ENCODE measurements around the gene DET1.
"Not testable (repeated sequence)": the region's sequence is repeated elsewhere in the genome, so short reads cannot be mapped to it uniquely, and the experiment has no call there.

Gene DET1

DNA sequence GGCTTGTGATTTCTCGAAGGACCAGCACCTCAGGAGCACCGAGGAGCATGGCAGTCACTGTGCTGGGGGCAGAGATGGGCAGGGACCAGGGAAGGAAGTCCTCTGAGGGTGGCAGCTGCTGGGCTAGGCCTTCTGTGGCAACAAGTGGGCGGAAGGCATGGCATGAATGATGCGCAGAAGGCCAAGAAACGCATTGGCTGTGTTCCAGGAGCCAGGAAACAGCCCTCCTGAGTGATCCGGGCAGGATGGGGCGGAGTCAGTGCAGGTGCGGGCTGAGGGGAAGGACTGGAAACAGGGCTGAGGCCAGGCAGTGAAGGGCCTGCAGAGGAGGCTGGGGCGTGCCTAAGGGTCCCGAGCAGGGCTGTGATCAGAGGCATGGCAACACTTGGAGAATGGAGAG lies 55.3 kb downstream of the DET1 start:
- DNase-seq: no peak

DNA sequence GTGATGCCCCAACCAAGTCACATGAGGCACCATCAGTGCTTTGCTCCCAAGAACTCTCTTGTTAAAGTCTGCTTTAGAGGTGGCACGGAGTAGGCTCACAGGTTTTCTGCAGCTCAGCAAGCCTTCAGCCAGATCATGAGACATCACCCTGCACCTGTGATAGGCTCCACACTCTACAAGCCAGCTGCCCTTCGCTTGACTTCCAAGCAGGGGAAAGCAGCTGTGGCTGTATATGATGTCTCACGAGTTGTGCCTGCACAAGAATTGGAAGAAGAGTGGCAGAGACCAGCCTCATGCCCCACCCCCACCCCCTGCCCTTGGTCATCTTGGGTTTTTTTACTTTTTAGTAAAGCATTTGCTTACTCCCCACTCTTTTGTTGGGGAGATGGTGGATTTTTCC lies 56.4 kb downstream of the DET1 start:
- DNase-seq: no peak

DNA sequence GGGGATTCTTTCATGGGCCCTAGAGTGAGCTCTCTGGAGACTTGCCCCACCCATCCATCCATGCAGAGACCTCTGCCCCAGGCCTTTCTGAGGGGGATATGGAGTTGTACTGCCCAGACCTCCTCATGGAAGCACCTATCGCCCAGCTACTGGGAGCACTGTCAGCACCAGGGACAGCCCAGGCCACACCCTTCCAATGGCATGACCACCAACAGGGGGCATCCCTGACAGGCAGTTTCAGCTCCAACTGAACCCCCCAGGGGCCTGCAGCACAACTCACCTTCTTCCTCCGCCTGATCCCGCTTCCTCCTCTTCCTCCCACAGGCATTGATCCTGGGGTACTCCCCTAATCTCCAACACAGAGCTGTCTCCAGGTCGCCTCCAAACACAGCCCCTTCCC lies 57.2 kb downstream of the DET1 start:
- DNase-seq: no peak

DNA sequence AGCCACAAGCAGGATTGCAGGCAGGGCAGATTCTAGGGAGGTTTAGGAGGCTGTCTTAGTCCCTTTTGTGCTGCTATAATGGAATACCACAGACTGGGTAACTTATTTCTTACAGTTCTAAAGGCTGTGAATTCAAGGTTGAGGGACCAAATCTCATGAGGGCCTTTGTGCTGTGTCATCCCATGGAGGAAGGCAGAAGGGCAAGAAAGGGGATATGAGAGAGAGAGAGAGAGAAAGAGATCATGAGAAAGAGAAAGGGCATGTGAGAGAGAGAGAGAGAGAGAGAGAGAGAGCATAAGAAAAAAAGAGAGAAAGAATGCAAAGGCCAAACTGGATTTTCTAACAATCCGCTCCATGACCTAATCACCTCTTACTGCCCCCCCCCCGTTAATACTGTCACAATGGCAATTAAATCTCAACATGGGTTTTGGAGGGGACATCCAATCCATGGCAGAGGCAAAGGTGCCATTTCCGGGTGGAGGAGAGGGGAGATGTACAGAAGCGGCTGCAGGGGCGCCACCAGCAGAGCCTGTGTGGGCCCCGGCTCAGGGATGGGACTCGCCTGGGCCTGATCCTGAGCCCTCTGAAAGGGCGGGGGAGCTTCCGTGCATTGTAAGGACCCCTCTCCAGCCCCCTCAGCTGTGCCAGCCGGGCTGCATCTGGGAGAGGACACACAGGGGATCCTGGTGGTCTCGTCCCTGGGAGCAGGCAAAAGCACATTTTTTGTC lies 58.5 kb downstream of the DET1 start:
- peak; percentile 33 for DNase-seq

DNA sequence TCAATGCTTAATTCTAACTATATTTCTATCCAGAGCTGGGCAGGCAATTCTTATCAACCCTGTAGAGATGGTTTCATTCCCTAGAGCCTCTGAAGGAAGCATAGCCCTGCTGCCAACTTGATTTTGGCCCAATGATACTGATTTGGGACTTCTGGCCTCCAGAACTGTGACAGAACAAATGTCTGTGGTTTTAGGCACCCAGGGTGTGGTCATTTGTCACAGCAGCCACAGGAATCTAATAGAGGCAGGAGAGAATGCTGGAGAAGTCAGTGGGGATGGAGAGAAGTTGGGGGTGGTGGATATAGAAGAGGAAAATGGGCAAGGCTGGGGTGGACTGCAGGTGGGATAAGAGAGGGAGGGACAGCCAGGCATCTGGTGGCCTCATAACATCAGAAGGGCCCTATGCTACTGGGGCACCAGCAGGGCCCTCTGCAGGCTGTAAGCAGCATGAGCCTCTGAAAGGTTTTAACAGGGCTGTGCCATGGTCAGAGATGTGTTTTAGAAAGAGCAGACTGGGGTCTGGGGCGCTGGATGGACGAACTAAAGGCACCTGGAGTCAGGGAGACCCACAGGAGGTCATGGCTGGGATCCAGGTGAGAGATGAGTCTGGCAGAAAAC lies 59.2 kb downstream of the DET1 start:
- no peak for DNase-seq

DNA sequence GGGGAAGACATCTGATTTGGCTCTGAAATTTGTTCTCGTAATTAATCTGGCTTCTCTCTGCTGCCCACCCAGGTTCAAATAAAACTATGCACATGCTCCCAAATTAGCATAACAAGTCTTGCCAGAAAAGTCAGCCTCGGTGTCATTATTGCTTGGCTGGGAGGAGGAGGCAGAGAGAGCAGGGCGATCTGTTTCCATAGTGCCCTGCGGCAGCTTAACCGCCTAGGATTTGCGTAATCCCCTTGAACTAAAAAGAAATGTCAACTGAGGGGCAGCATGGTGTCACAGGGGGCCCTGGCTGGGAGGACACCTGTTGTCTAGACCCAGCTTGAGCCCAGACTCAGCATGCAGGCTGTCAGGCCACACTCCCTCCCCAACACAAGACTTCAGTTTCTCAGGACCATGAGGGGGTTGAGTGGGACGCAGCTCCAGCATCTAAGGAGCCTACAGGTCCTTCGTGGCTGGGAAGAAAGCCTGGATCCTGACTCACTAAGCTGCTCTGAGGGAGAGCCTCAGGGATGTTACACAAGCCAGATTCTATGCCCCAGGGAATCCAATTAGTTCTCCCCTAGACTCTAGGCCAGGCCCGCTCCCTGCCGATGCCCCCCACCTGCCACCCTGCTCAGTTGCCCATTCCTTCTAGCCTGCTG lies 61.7 kb downstream of the DET1 start:
- peak; percentile 76 for DNase-seq

DNA sequence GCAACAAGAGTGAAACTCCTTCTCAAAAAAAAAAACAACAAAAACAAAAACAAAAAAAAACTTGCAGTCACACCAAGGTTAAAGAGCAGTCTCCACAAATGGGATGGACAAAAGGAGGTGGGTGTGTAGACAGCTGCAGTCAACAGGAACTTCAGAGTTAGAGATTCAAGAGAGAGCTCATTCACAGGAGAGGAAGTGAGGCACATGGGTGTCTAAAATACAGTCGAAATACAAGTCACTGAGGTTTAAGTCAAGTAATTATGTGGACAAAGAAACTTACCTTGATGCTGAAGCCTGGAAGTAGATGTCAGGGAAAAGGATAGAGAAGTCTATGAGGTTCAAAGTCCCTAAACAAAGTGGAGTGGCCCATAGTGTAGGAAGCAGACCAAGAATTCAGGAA lies 64.2 kb downstream of the DET1 start:
- DNase-seq: peak; percentile 47

DNA sequence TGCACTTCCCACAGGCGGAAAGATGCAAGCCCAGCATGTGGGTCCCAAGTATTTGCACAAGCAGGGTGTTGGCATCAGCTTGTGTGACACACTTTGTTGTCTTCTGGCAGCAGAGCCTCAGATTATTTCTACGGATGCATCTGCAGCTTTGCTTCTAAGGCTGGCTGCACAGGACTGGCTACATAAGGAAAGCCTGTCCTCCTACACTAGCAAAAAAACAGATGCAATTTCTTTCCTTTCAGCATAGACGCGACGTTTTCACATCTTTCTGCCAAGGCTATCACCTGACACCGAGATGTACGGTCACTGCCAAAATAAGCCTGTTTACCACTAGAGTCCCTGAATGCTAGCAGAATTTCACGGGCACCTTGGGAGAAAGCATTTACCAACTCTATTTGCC lies 65.5 kb downstream of the DET1 start:
- DNase-seq: no peak

DNA sequence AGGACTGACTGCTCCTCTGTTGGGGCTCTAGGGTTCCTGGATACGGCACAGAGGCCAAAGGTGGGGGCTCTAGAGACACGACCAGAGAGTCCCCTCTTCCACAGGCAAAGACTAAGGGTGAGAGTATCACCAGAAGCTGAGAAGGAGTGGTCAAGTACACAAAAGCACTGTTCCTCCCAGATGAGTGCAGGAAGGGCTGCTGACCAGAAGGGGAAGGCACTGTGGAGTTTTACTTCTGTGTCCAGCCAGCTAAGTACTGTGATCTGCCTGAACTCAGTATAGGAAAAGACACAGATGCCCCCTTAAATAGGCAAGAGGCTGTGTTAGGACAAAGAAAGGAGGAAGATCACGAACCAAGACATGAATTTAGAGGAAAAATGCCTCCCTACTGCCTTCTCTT lies 67.3 kb downstream of the DET1 start:
- no peak for DNase-seq

DNA sequence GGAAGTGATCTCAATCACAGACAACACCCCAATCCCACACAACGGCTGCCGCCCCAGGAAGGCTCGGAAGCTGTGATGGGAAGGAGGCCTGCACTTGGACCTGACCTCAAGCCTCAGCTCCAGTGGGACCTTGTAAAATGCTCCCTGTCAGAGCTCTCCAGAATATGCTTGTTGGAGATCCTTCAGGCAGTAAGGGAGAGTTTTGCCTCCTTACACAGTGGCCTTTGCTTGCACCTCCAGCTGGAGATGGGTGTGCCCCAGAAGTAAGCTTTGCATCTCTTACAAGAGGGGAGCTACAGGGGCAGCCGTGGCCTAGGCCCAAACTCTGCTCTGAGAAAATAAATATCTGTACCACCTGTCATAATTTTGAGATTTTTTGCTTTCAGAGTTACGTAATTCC lies 68.6 kb downstream of the DET1 start:
- no peak for DNase-seq

DNA sequence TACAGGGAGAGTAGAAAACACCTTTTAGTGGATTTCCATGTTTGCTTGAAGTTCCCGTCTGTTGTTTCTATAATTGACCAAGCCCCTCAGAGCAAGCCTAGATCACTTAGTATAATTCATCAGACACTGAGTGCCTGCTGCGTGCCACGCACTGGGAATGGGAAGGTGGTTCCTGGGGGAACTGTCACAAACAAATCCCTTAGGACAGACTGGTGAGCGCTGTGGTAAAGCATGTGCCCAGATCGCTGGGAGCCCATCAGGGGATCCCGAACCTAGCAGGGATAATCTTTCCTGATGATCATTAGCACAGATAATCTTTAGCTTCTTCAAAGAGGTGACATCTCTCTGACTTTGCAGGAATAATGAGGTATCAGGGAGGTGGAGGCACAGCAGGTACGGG lies 69.4 kb downstream of the DET1 start:
- DNase-seq: no peak

DNA sequence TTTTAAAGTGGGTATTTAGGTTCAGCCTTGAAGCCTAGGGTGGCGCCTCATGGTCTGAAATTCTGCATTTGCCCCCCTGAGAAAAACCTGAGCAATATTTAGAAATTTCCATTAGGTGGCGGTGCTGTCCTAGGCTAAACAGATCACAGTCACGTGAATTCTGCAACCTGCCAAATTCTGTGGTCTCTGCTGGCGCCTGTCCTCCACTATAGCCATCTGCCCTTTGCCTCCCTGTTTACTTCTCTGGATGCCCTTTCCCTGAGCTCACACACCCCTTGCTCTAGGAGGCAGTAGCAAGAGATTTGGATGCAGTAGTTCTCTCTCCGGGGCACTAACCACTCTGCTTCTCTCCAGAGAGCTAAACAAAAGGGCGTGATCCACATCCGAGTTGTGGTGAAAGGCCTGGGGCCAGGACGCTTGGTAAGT lies 69.8 kb downstream of the DET1 start:
- DNase-seq: peak; percentile 52

DNA sequence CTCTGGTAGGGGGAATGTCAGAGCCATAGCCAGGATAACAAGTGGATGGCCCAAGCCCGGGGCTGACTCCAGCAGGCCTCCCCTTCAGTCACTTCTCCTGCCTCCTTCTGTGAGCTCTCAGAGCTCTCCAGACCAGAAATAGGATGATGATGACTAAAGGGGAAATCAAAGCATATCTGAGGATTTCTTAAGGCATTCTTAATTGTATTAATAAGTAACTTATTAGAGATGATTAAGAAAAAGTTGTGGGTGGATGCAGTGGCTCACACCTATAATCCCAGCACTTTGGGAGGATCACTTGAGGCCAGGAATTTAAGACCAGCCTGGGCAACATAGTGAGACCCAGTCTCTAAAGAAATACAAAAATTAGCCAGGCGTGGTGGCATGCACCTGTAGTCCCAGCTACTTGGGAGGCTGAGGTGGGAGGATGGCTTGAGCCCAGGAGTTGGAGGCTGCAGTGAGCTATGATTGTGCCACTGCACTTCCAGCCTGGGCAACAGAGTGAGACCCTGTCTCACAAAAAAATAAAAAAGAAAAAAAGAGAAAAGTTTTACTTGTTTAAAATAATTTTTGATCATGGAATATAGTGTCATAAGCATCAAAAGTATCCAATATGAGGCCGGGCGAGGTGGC lies 72.7 kb downstream of the DET1 start:
- DNase-seq: not testable (repeated sequence)

DNA sequence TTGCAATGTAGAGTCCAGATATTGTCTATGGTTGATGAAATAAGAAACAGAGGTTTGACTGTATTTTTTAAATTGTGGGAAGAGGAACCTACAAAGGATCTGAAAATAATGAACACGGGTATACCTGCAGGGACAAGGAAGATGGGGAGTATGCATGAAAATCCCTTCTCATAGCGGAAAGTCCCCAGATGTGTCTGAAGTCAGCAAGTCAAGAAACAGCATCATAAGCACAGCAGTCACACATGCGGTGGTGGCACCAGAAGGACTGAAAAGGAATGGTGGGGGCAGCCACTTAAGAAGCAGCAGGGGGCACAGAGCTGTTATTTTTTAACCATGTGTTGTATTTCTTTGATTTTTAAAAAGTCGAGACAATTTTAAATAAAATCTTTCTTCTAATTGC lies 74.3 kb downstream of the DET1 start:
- no peak for DNase-seq

DNA sequence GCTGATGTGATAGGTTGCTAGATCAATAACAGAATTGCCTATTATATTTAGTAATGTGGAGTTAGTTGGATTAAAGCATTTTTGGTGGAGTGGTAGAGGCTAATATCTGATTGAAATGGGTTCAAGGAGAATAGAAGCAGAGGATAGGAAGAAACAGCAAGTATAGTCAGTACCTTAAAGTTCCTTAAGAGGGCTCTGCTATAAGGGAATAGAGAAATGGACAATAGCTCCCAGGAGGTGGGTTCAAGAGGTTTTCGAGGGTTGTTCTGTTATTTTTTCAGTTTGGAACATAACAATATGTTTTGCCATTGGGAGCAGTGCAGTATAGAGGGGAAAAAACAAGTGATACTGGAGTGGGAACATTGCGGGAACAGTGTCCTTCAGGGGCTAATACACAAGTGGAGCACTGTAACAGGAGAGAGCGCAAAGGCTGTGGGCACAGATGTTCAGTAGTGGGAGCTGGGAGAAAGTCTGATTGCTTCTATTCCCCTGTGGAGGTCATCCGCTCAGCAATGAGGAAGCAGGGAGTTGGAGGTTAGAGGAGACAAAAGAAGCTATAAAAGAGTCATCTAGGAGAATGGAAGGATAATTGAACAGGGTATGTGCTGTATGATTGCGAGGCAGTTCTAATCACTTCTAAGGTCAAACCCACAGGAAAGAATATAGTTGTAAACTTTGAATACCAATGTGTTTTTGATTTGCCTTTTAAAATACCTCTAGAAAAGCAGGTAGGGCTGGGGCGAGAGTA lies 75.7 kb downstream of the DET1 start:
- DNase-seq: peak; percentile 30

DNA sequence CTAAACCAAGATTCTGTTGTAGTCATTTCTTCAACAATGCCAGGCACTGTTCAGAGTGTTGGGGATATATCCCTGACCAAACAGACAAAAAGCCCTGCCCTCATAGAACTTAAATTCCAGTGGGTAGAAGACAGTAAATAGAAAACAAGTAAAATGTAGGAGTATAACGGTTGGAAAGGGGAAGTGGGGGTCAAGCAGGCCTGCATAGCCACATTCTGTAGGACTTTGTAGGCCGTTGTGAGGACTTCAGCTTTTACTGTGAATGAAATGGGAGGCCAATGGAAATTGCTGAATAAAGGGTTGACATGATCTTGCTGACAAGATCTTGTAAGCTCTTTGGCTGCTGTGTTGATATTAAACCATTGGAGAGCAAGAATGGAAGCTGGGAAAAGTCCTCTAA lies 77.2 kb downstream of the DET1 start:
- peak; percentile 25 for DNase-seq

DNA sequence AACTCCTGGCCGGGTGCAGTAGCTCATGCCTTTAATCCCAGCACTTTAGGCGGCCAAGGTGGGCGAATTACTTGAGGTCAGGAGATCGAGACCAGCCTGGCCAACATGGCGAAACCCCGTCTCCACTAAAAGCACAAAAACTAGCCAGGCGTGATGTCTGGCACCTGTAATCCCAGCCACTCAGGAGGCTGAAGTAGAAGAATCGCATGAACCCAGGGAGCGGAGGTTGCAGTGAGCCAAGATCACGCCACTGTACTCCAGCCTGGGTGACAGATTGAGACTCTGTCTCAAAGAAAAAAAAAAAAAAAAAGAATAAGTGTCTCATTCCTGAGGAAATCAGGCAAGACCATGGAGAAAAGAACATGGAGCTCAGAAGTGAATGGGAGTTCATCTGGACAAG lies 77.8 kb downstream of the DET1 start:
- DNase-seq: not testable (repeated sequence)

DNA sequence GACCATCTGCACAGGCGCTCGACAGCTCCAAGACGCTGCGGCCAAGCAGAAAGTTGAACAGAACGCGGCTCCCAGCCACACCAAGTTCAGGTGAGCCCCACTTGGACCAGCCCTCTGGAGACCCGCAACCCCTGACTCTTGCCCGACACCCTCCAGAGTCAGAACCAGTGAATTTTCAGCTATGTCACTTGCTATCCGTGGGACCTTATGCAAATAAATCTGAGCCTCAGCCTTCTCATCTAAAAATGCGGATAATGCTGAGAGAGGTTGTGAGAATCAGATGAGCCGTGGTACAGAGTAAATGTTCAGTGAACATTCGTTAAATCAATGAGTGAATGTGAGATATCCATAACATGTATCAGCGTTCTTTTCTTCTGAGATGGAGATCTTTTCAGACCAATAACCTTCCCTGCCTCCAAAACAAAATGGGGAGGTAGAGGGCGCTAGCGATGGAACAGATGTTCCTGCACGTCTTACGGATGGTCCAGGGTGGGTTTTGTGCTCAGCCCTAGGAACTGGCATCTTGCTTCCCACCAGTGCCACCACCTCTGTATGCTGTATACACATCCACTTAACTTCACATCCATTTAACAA lies 78.4 kb downstream of the DET1 start:
- DNase-seq: peak; percentile 18

DNA sequence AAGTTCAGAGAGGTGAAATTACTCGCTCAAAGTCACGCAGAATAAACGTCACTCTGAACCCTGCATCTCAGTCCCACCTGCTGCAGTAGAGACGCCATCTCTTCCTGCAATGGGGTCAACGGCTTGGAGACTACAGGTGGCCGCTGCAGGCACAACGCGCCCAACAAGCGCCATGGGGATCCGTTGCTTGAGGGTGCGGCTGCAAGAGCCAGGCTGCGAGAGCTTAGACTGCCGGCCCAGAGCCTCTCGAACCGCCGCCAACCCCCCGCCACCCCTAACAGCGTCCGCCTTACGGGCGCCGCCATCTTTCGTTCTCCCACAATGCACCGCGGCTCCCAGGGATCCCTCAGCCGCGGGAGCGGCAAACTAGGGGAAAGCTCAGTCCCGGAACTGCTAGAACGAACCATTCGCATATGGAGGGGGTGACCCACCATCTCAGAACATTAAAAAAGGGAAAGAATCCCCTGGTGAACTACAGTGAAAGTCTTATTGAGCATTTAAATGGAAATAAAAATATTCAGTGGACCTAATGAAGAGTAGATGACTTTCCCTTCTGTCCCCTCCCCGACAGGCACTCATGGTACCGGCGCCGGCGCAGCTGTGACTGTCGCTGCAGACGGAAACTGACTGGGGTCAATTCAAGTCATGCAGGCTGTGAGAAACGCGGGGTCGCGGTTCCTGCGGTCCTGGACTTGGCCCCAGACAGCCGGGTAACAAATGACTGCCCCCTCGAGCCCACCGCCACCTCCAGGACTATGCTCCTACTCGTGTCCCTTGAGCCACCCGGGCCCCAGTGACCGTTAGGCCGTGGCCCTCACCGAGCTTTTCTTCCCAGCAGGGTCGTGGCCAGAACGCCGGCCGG lies 79.2 kb downstream of the DET1 start, which contains the start of the genes MRPL46 and MRPS11:
Gene MRPL46 (minus strand): TSS at position 316 of the 862 bp plus-strand sequence. CDS start 11 bp downstream, at position 305.
Gene MRPS11 (plus strand): TSS at position 636 of the 862 bp plus-strand sequence. CDS start 10 bp downstream, at position 646.
- peak; percentile 84 for DNase-seq

DNA sequence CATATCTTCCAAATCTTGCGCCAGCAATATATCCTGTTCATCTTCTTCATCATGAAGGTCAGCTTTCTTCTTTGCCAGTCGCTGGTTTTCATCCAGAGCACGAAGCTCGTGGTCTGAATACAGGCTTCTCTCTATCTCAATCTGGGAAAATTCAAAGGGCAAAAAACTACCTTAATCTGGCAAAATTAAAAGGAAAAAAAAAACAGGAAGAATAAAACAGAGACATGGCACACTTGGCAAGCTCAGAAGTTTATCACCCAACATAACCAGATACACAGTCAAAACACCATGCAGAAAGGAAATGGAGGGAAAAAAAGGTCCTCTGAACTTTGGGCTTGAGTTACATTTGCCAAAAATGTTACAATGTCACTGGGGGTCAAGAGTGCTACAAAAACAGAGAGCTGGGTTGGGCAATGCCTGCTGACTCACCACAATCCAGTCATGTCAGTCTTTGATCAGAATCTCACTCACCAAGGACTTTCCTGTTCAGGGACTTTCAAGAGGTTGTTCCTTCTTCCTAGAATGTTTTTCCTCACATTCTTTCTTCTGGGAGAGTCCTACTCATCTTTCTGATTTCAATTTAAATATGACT lies 80.8 kb downstream of the DET1 start:
- DNase-seq: peak; percentile 77
